Neutrophil (primary cell): Measurements from ENCODE around the gene ACSF3.

Experiments
- H3K27ac ChIP-seq: fragments of 200-600 bp; sonication (generic); 2 replicates; pipeline ENCODE4 v1.5.1; 2016; ENCODE audit warnings: mild to moderate bottlenecking, moderate library complexity
- H3K27me3 ChIP-seq: fragments of 200-600 bp; sonication (generic); 2 replicates; pipeline ENCODE4 v1.6.0; 2016; ENCODE audit warnings: mild to moderate bottlenecking
- H3K36me3 ChIP-seq: fragments of 200-600 bp; sonication (generic); 2 replicates; pipeline ENCODE4 v1.5.1; 2017
- H3K4me1 ChIP-seq, 2 experiments: fragments of 200-600 bp in 1 of 2; sonication (generic) in 1 of 2; 1 replicate in 1 of 2; 2 replicates in 1 of 2; pipeline versions ENCODE4 v1.5.1 to v1.6.1; 2013 to 2016; ENCODE audit warnings: low read depth in 1 of 2, low read length in 1 of 2, mild to moderate bottlenecking in 1 of 2, moderate library complexity in 1 of 2; ENCODE audit not compliant: control insufficient read depth in 1 of 2, insufficient read depth in 1 of 2
- H3K4me3 ChIP-seq, 2 experiments: fragments of 200-600 bp in 1 of 2; sonication (generic) in 1 of 2; 1 replicate in 1 of 2; 2 replicates in 1 of 2; pipeline ENCODE4 v1.5.1; 2013 to 2016; ENCODE audit warnings: low read depth in 1 of 2, low read length in 1 of 2, mild to moderate bottlenecking in 1 of 2, moderate library complexity in 1 of 2
- H3K9me3 ChIP-seq: fragments of 200-600 bp; sonication (generic); 2 replicates; pipeline ENCODE4 v1.5.1; 2016
- CTCF ChIP-seq: fragments of 200-600 bp; sonication (generic); IDR thresholded peaks from 2 replicates; pipeline ENCODE4 v1.5.1; 2016; ENCODE audit warnings: antibody characterized with exemption

Gene ACSF3

GRCh38 chr16:89149386-89149785 is 55.7 kb downstream of the ACSF3 start:
- no peaks in the 10 kb centered on the region for H3K9me3 ChIP-seq
- H3K27ac ChIP-seq, result no peak overlapping the region
- H3K4me1 ChIP-seq, result no peaks in the 10 kb centered on the region
- H3K27me3 ChIP-seq, result no peaks in the 10 kb centered on the region
- no peak overlapping the region for H3K4me3 ChIP-seq
- TF ChIP-seq CTCF, result no peak
- peaks cover 50% of the 10 kb centered on the region for H3K36me3 ChIP-seq

GRCh38 chr16:89150090-89150835 is 56.6 kb downstream of the ACSF3 start:
- Histone ChIP-seq H3K36me3 (peaks cover 41% of the 10 kb centered on the region), H3K4me1 (no peaks in the 10 kb centered on the region), H3K27ac (no peak overlapping the region), H3K27me3 (peaks cover 3% of the 10 kb centered on the region), H3K4me3 (no peak overlapping the region), H3K9me3 (no peaks in the 10 kb centered on the region)
- no peak for TF ChIP-seq CTCF

- H3K9me3 ChIP-seq, result no peaks in the 10 kb centered on the region
- TF ChIP-seq CTCF, result no peak
- H3K4me3 ChIP-seq, result no peak overlapping the region
- H3K36me3 ChIP-seq, result peaks cover 34% of the 10 kb centered on the region
- H3K27ac ChIP-seq, result no peak overlapping the region
- H3K27me3 ChIP-seq, result peaks cover 10% of the 10 kb centered on the region
- no peaks in the 10 kb centered on the region for H3K4me1 ChIP-seq
These were observed 57.3 kb downstream of the ACSF3 start for GRCh38 chr16:89150981-89151380.

- no peak for TF ChIP-seq CTCF
These were observed 59.4 kb downstream of the ACSF3 start for GRCh38 chr16:89152831-89153700.

GRCh38 chr16:89153848-89154271 is 60.2 kb downstream of the ACSF3 start:
- TF ChIP-seq CTCF, result no peak
- H3K27me3 ChIP-seq, result peaks cover 22% of the 10 kb centered on the region
- H3K27ac ChIP-seq, result no peak overlapping the region
- no peaks in the 10 kb centered on the region for H3K4me1 ChIP-seq
- peaks cover 26% of the 10 kb centered on the region for H3K36me3 ChIP-seq
- H3K4me3 ChIP-seq, result no peak overlapping the region
- H3K9me3 ChIP-seq, result no peaks in the 10 kb centered on the region

More at GRCh38 chr16:89152831-89153700, 59.4 kb downstream of the ACSF3 start:
- Histone ChIP-seq H3K4me3 (no peak overlapping the region), H3K9me3 (no peaks in the 10 kb centered on the region), H3K4me1 (no peaks in the 10 kb centered on the region), H3K27ac (no peak overlapping the region), H3K27me3 (peaks cover 22% of the 10 kb centered on the region), H3K36me3 (peaks cover 26% of the 10 kb centered on the region)
